PC-9 (cell line): ENCODE data around the gene SORT1. TPM values are rescaled to one million over a fixed set of nuclear protein-coding genes. Genes with fewer than 3 reads are reported as not detected.

Experiments
- BruUV-seq: library from RNA; stranded (reverse); fragments of 400-500 nt; replicated peaks from 2 replicates; lab custom pipeline; 2021; lab: Mats Ljungman, UMichigan
- CTCF ChIA-PET: fragments of 300-600 bp; sonication (Branson Sonifier 250); formaldehyde crosslinking; loops from one replicate; lab custom pipeline; 2022; ENCODE audit warnings: antibody characterized with exemption; lab: Charles Lee
- POLR2A ChIA-PET: fragments of 300-600 bp; sonication (Branson Sonifier 250); formaldehyde crosslinking; loops from one replicate; lab custom pipeline; 2022; ENCODE audit warnings: antibody characterized with exemption; ENCODE audit not compliant: unreplicated experiment; lab: Charles Lee
- DNase-seq, 2 experiments: peaks; one replicate each; pipeline versions ENCODE4 v3.0.0 to v3.0.0-alpha.2; 2015 to 2022; ENCODE audit warnings: mixed read lengths in 1 of 2
- H2AFZ ChIP-seq: fragments of 200-600 bp; sonication (generic); 2 replicates; pipeline ENCODE4 v1.8.1; 2017; ENCODE audit warnings: antibody characterized with exemption
- H3F3A ChIP-seq: fragments of 200-600 bp; sonication (generic); 2 replicates; pipeline ENCODE4 v1.8.1; 2017; ENCODE audit warnings: antibody characterized with exemption, mild to moderate bottlenecking, low read depth; ENCODE audit not compliant: insufficient read depth
- H3K27ac ChIP-seq: fragments of 200-600 bp; sonication (generic); 2 replicates; pipeline ENCODE4 v1.6.1; 2016; ENCODE audit warnings: mixed run types
- H3K27me3 ChIP-seq: fragments of 200-600 bp; sonication (generic); 2 replicates; pipeline ENCODE4 v1.6.1; 2016; ENCODE audit warnings: low read depth, mixed run types; ENCODE audit not compliant: insufficient read depth
- H3K36me3 ChIP-seq: fragments of 200-600 bp; sonication (generic); 2 replicates; pipeline ENCODE4 v1.6.1; 2016; ENCODE audit warnings: low read depth, mixed run types
- H3K4me1 ChIP-seq: fragments of 200-600 bp; sonication (generic); replicated peaks from 2 replicates; pipeline ENCODE4 v1.6.1; 2016; ENCODE audit warnings: mixed run types; ENCODE audit not compliant: insufficient read depth
- H3K4me2 ChIP-seq: fragments of 200-600 bp; sonication (generic); 2 replicates; pipeline ENCODE4 v1.6.1; 2017; ENCODE audit warnings: mixed run types
- H3K4me3 ChIP-seq: fragments of 200-600 bp; sonication (generic); 2 replicates; pipeline ENCODE4 v1.6.1; 2016; ENCODE audit warnings: mixed run types
- H3K79me2 ChIP-seq: fragments of 200-600 bp; sonication (generic); 2 replicates; pipeline ENCODE4 v1.6.1; 2017; ENCODE audit warnings: low read depth, mixed run types
- H3K9me2 ChIP-seq: fragments of 200-600 bp; sonication (generic); 2 replicates; pipeline ENCODE4 v1.8.1; 2017; ENCODE audit warnings: mild to moderate bottlenecking; ENCODE audit not compliant: insufficient read depth
- H3K9me3 ChIP-seq: fragments of 200-600 bp; sonication (generic); 2 replicates; pipeline ENCODE4 v1.8.1; 2016; ENCODE audit warnings: low read depth; ENCODE audit not compliant: insufficient read depth
- H4K20me1 ChIP-seq: fragments of 200-600 bp; sonication (generic); 2 replicates; pipeline ENCODE4 v1.8.1; 2017; ENCODE audit not compliant: insufficient read depth
- EZH2 ChIP-seq: fragments of 200-600 bp; sonication (generic); IDR thresholded peaks from 2 replicates; pipeline ENCODE4 v1.8.0; 2017; ENCODE audit warnings: antibody characterized with exemption, low read depth
- intact Hi-C: fragments of 100-400 bp; cut with micrococcal nuclease; formaldehyde crosslinking; loops from one replicate; pipeline ENCODE4 v1.10.0; 2022; ENCODE audit not compliant: unreplicated experiment
- total RNA-seq: library from RNA; stranded (reverse); gene quantifications from 2 replicates; pipeline ENCODE4 v1.2.3, GENCODE V29; 2021
- TF ChIP-seq, protein P1 (sequence below): fragments of 200-600 bp; sonication (generic); conservative IDR thresholded peaks from 2 replicates; pipeline ENCODE4 v1.6.1; 2017; ENCODE audit warnings: mixed run types, antibody characterized with exemption, mild to moderate bottlenecking, moderate library complexity

SORT1 gene
- total RNA-seq, 1 experiment from 2014 or later: 25.7 TPM

DNA sequence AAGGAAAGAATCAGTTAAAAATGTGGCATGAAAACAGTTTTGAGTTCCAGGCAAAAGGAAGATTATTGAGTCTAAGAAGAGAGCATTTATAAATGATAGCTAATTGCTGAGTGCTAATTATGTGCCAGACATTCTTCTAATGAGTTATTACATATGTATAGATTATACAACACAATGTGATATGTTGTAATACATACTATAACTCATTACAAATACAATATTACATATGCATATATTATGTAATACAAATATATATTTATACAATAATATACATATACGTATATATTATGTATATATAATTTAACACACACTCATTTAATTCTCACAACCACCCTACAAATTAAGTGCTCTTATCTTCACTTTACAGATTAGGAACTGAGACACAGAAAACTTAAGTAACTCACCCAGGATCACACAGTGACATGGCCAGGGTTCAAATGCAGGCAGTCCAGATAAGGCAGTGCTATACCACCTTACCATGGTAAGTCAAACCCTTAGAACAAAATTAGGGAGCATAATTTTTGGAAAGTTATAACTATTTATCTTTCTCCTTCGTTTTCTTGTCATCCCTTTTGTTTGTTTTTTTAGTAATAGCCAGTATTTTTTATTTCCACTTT, 4.0 kb downstream of the SORT1 start:
- Histone ChIP-seq H3K4me1 (peaks cover 51% of the 10 kb centered on the region), H3K79me2 (peaks cover 51% of the 10 kb centered on the region), H2AFZ (no peak overlapping the region), H3K36me3 (no peaks in the 10 kb centered on the region), H4K20me1 (no peaks in the 10 kb centered on the region), H3K27ac (no peak overlapping the region), H3K4me3 (no peak overlapping the region), H3F3A (peaks cover 17% of the 10 kb centered on the region), H3K9me2 (no peaks in the 10 kb centered on the region), H3K27me3 (no peaks in the 10 kb centered on the region), H3K9me3 (no peaks in the 10 kb centered on the region), H3K4me2 (no peak overlapping the region)
- ChIA-PET CTCF (no interaction called here), POLR2A (no interaction called here)
- TF ChIP-seq, protein P1, sequence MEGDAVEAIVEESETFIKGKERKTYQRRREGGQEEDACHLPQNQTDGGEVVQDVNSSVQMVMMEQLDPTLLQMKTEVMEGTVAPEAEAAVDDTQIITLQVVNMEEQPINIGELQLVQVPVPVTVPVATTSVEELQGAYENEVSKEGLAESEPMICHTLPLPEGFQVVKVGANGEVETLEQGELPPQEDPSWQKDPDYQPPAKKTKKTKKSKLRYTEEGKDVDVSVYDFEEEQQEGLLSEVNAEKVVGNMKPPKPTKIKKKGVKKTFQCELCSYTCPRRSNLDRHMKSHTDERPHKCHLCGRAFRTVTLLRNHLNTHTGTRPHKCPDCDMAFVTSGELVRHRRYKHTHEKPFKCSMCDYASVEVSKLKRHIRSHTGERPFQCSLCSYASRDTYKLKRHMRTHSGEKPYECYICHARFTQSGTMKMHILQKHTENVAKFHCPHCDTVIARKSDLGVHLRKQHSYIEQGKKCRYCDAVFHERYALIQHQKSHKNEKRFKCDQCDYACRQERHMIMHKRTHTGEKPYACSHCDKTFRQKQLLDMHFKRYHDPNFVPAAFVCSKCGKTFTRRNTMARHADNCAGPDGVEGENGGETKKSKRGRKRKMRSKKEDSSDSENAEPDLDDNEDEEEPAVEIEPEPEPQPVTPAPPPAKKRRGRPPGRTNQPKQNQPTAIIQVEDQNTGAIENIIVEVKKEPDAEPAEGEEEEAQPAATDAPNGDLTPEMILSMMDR: no peak
- TF ChIP-seq EZH2: no peak
- intact Hi-C loops: no loop called here
- DNase-seq: no peak
- no TSS peak for BruUV-seq

GRCh38 chr1:109392788-109393616, 4.7 kb downstream of the SORT1 start:
- Histone ChIP-seq H4K20me1 (no peaks in the 10 kb centered on the region), H3K27me3 (no peaks in the 10 kb centered on the region), H3K27ac (no peak overlapping the region), H3K36me3 (no peaks in the 10 kb centered on the region), H3K9me3 (no peaks in the 10 kb centered on the region), H3K79me2 (peaks cover 56% of the 10 kb centered on the region), H3K4me1 (peaks cover 46% of the 10 kb centered on the region), H3K4me3 (no peak overlapping the region), H3K9me2 (no peaks in the 10 kb centered on the region), H2AFZ (no peak overlapping the region), H3K4me2 (no peak overlapping the region), H3F3A (peaks cover 13% of the 10 kb centered on the region)
- DNase-seq: no peak
- BruUV-seq: no TSS peak
- ChIA-PET CTCF (no interaction called here), POLR2A (no interaction called here)
- intact Hi-C loops: no loop called here
- no peak for TF ChIP-seq EZH2
- TF ChIP-seq, protein P1: no peak

DNA sequence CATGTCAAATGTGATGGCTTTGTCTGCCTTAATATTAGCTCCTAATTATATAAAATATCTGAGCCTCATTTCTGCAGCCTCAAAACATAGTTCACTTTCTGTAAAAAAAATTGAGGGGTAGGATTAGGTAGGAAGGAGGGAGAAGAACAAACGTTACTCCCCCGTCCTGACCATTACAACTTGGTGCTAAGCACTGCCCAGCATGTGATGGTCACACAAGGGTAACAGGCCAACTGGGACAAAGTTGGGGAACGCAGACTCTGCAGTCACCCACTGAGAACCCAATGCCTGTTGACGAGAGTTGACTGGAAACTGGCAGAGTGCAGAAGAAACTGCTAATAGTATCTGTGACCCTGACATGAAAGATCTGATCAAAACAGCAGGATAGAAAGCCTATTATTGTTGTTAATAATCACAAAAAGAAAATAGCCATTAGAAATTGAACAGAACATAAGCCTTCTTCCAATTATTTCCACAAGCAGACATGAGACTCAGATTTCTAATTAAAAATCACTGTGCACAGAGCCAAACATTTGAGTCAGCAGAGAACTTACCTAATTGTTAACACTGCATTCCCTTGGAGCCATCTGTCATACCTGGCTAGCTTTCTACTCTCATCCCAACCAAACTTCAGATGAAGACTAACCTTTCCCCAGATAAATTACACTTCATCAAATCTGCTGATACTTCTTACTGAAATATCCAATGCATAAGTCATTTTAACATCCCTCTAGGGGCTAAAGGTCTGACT, 5.5 kb downstream of the SORT1 start:
- Histone ChIP-seq H3K79me2 (peaks cover 60% of the 10 kb centered on the region), H2AFZ (no peak overlapping the region), H3K9me2 (no peaks in the 10 kb centered on the region), H3K27ac (no peak overlapping the region), H3K27me3 (no peaks in the 10 kb centered on the region), H3F3A (peaks cover 13% of the 10 kb centered on the region), H4K20me1 (no peaks in the 10 kb centered on the region), H3K4me3 (no peak overlapping the region), H3K36me3 (no peaks in the 10 kb centered on the region), H3K4me1 (peaks cover 46% of the 10 kb centered on the region), H3K9me3 (no peaks in the 10 kb centered on the region), H3K4me2 (no peak overlapping the region; the same call in 1 of the 2 replicates)
- POLR2A ChIA-PET: interaction anchor here (0.7 kb wide), 1 partner anchor 709 kb away, joined by 3 read pairs; no protein-coding TSS in a partner anchor
- no TSS peak for BruUV-seq
- CTCF ChIA-PET: no interaction called here
- DNase-seq: no peak
- intact Hi-C loops: no loop called here
- TF ChIP-seq, protein P1: no peak
- TF ChIP-seq EZH2: no peak
